B cell (primary cell): ENCODE measurements around the gene LRRC45. TPM values are rescaled to one million over a fixed set of nuclear protein-coding genes. Genes with fewer than 3 reads are reported as not detected.

Experiments used
- ATAC-seq: fragments of 200-7000 bp; cut with Tn5 transposase; one replicate; pipeline ENCODE4 v1.10.0; 2021; ENCODE audit warnings: low read depth, mild to moderate bottlenecking, moderate number of reproducible peaks, moderate library complexity
- CTCF ChIA-PET: fragments of 350-600 bp; sonication (Branson Sonifier 250); formaldehyde crosslinking; loops from one replicate; lab custom pipeline; 2021; ENCODE audit warnings: antibody characterized with exemption, inconsistent platforms; lab: Charles Lee
- POLR2A ChIA-PET: fragments of 350-600 bp; sonication (Branson Sonifier 250); formaldehyde crosslinking; loops from one replicate; lab custom pipeline; 2021; ENCODE audit warnings: antibody characterized with exemption; lab: Charles Lee
- DNase-seq: peaks from one replicate; pipeline ENCODE4 v3.0.0; 2013
- H2AFZ ChIP-seq: 2 replicates; pipeline ENCODE4 v1.6.1; 2012; ENCODE audit warnings: mild to moderate bottlenecking, low read depth, low read length; ENCODE audit not compliant: insufficient read depth, poor library complexity, severe bottlenecking
- H3K27ac ChIP-seq, 2 donors: 1 replicate in 1 of 2; 2 replicates in 1 of 2; pipeline ENCODE4 v1.5.1; 2012 to 2013; ENCODE audit warnings: low read length in 2 of 2, mild to moderate bottlenecking in 2 of 2, moderate library complexity in 1 of 2
- H3K27me3 ChIP-seq, 4 experiments: fragments of 200-600 bp in 1 of 4; sonication (generic) in 1 of 4; replicated peaks in 1 of 4; 1 replicate in 2 of 4; 2 replicates in 2 of 4; pipeline versions ENCODE4 v1.6.1 to v1.7.0; 2013 to 2016; ENCODE audit warnings: low read length in 3 of 4, mild to moderate bottlenecking in 2 of 4, mixed read lengths in 1 of 4, moderate library complexity in 1 of 4; ENCODE audit not compliant: insufficient read depth in 4 of 4, control insufficient read depth in 3 of 4; ENCODE audit errors: control extremely low read depth in 1 of 4
- H3K36me3 ChIP-seq, 2 experiments: replicated peaks in 1 of 2; 1 replicate in 1 of 2; 2 replicates in 1 of 2; pipeline versions ENCODE4 v1.6.1 to v1.7.1; 2013; ENCODE audit warnings: low read length in 1 of 2; ENCODE audit not compliant: insufficient read depth in 2 of 2, control insufficient read depth in 1 of 2; ENCODE audit errors: control extremely low read depth in 1 of 2, extremely low read depth in 1 of 2
- H3K4me1 ChIP-seq, 2 donors: fragments of 200-600 bp in 1 of 2; sonication (generic) in 1 of 2; 1 replicate in 1 of 2; 2 replicates in 1 of 2; pipeline versions ENCODE4 v1.5.1 to v1.6.1; 2013 to 2017; ENCODE audit warnings: low read length in 2 of 2; ENCODE audit not compliant: control insufficient read depth in 2 of 2, insufficient read depth in 2 of 2
- H3K4me2 ChIP-seq: replicated peaks from 2 replicates; pipeline ENCODE3; 2012; ENCODE audit warnings: mild to moderate bottlenecking, low read depth, low read length; ENCODE audit not compliant: poor library complexity, severe bottlenecking
- H3K4me3 ChIP-seq, 5 experiments: fragments of 200-600 bp in 1 of 5; sonication (generic) in 1 of 5; 1 replicate in 3 of 5; 2 replicates in 2 of 5; pipeline versions ENCODE4 v1.5.1 to v1.7.0; 2011 to 2016; ENCODE audit warnings: low read length in 4 of 5, mild to moderate bottlenecking in 4 of 5, low read depth in 2 of 5, control low read depth in 1 of 5, moderate library complexity in 1 of 5; ENCODE audit not compliant: insufficient read depth in 1 of 5; ENCODE audit errors: control extremely low read depth in 1 of 5, extremely low read depth in 1 of 5
- H3K79me2 ChIP-seq: fragments of 200-600 bp; sonication (generic); one replicate; pipeline ENCODE4 v1.6.0; 2016; ENCODE audit warnings: low read length; ENCODE audit not compliant: control insufficient read depth, insufficient read depth
- H3K9ac ChIP-seq: fragments of 200-600 bp; sonication (generic); 2 replicates; pipeline ENCODE4 v1.6.1; 2017; ENCODE audit warnings: mild to moderate bottlenecking, low read length, moderate library complexity
- H3K9me3 ChIP-seq, 3 donors: one replicate each; pipeline versions ENCODE4 v1.6.1 to v1.7.1; 2013; ENCODE audit warnings: low read length in 2 of 3; ENCODE audit not compliant: control insufficient read depth in 2 of 3, insufficient read depth in 1 of 3; ENCODE audit errors: control extremely low read depth in 1 of 3
- H4K20me1 ChIP-seq: 2 replicates; pipeline ENCODE4 v1.6.0; 2012; ENCODE audit warnings: mild to moderate bottlenecking, low read length; ENCODE audit not compliant: insufficient read depth, control insufficient read depth, poor library complexity, severe bottlenecking
- H3K27ac Mint-ChIP-seq: one replicate; pipeline ENCODE4 v1.8.0; 2021; ENCODE audit warnings: mixed read lengths
- H3K27me3 Mint-ChIP-seq: one replicate; pipeline ENCODE4 v1.8.0; 2021; ENCODE audit warnings: mixed read lengths
- H3K4me1 Mint-ChIP-seq: one replicate; pipeline ENCODE4 v1.8.0; 2021; ENCODE audit warnings: mixed read lengths
- H3K4me3 Mint-ChIP-seq: one replicate; pipeline ENCODE4 v1.8.0; 2021; ENCODE audit warnings: mixed read lengths
- H3K9me3 Mint-ChIP-seq: one replicate; pipeline ENCODE4 v1.8.0; 2022; ENCODE audit warnings: mixed read lengths; ENCODE audit not compliant: insufficient read depth
- EZH2 ChIP-seq: IDR thresholded peaks from 2 replicates; pipeline ENCODE4 v1.6.1; 2012; ENCODE audit warnings: borderline replicate concordance, low read depth, mild to moderate bottlenecking, moderate library complexity, low read length; ENCODE audit not compliant: insufficient read depth, poor library complexity, severe bottlenecking
- WGBS: methylation state at CpG from one replicate; pipeline ENCODE4 v1.1.5; 2013; ENCODE audit warnings: missing lambda C conversion rate; ENCODE audit not compliant: insufficient coverage; 5-methylcytosine and 5-hydroxymethylcytosine counted together
- intact Hi-C: fragments of 100-400 bp; cut with micrococcal nuclease; formaldehyde crosslinking; loops from one replicate; pipeline ENCODE4 v1.10.0; 2022
- polyA plus RNA-seq: library from polyadenylated mRNA; depleted of rRNA; stranded (reverse); fragments of >200 nt; gene quantifications from 2 replicates; pipeline ENCODE4 v1.2.3, GENCODE V29; 2012
- total RNA-seq, 2 donors: library from RNA; stranded (reverse); fragments of 120-200 nt in 1 of 2; gene quantifications; 1 replicate in 1 of 2; 2 replicates in 1 of 2; pipeline versions ENCODE4 v1.2.3 to v1.2.4, GENCODE V29; 2013 to 2022
- TF ChIP-seq, protein P1 (sequence below): fragments of 200-600 bp; IDR thresholded peaks from one replicate; pipeline ENCODE4 v1.8.0; 2022; ENCODE audit warnings: antibody characterized with exemption, mild to moderate bottlenecking

Gene LRRC45
- total and polyA plus RNA-seq, 2 donors (not counting 1 experiment from before 2014, with no cell fraction given), result 19.4 to 19.6 TPM

DNA sequence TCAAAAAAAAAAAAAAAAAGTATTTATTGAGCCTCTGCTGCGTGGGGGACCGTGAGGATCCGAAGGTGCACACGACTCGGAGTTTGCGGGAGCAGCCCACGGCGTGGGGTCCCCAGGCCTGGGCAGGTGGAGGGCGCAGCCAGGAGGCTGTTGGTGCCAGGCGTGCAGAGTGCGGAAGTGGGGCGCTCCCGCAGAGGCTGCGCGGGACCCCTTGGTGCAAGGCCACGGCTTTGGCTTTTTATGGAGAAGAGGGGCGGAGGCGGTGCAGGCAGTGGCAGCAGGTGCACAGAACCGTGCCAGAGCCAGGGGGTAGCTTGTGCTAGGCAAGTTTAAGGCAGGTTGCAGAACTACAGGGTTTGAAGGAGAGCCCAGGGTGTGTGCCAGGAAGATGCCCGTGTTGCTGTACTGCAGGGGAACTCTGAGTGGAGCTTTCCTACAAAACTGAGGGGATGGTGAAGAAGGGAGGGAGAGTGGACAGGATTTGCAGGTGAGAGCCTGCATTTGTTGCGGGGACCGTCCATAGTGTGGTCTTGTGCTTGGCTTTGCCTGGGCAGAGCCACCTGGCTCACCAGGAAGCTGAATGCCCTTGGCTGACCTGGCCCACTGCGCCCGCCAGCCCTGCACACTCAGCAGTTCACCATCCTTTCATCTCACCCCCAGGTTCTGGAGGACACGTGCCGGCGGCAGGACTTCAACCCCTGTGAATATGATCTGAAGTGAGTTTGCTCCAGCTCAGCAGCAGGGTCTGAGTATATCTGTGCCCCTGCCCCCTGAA, 44.4 kb upstream of the LRRC45 start:
- TF ChIP-seq, protein P1, sequence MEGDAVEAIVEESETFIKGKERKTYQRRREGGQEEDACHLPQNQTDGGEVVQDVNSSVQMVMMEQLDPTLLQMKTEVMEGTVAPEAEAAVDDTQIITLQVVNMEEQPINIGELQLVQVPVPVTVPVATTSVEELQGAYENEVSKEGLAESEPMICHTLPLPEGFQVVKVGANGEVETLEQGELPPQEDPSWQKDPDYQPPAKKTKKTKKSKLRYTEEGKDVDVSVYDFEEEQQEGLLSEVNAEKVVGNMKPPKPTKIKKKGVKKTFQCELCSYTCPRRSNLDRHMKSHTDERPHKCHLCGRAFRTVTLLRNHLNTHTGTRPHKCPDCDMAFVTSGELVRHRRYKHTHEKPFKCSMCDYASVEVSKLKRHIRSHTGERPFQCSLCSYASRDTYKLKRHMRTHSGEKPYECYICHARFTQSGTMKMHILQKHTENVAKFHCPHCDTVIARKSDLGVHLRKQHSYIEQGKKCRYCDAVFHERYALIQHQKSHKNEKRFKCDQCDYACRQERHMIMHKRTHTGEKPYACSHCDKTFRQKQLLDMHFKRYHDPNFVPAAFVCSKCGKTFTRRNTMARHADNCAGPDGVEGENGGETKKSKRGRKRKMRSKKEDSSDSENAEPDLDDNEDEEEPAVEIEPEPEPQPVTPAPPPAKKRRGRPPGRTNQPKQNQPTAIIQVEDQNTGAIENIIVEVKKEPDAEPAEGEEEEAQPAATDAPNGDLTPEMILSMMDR, result no peak
- TF ChIP-seq EZH2, result no peak
- POLR2A ChIA-PET, result interaction anchor here (0.5 to 3.9 kb wide), 5 partner anchors 11 to 312 kb away, joined by 3 to 28 read pairs (median 3); partner anchors contain the start of genes CENPX, DCXR and LRRC45
- Histone ChIP-seq H4K20me1 (peaks cover 7% of the 10 kb centered on the region), H3K4me1 (peaks cover 25 to 32% of the 10 kb centered on the region in 2 donors), H3K4me2 (peak overlapping the region; percentile 99), H3K79me2 (peaks cover 26% of the 10 kb centered on the region), H3K9ac (no peak overlapping the region), H3K27ac (no peak overlapping the region), H3K36me3 (no peaks in the 10 kb centered on the region), H3K9me3 (peaks cover 0 to 5% (median 0%) of the 10 kb centered on the region in 3 donors), H2AFZ (no peak overlapping the region), H3K4me3 (peak overlapping the region in 2 of 5 experiments; percentile 77 to 96), H3K27me3 (no peaks in the 10 kb centered on the region)
- WGBS, result 97% methylated on average over 16 of the region's 27 CpGs
- Mint-ChIP-seq H3K27me3 (peaks cover 3% of the 10 kb centered on the region), H3K4me1 (peaks cover 33% of the 10 kb centered on the region), H3K4me3 (peak overlapping the region; percentile 80), H3K27ac (peak overlapping the region; percentile 79), H3K9me3 (no peaks in the 10 kb centered on the region)
- no peak for ATAC-seq
- CTCF ChIA-PET, result interaction anchor here (0.6 to 1.5 kb wide), 3 partner anchors 19 to 127 kb away, joined by 3 to 6 read pairs (median 3); partner anchors contain the start of gene NOTUM
- intact Hi-C loops, result no loop called here
- DNase-seq, result no peak

DNA sequence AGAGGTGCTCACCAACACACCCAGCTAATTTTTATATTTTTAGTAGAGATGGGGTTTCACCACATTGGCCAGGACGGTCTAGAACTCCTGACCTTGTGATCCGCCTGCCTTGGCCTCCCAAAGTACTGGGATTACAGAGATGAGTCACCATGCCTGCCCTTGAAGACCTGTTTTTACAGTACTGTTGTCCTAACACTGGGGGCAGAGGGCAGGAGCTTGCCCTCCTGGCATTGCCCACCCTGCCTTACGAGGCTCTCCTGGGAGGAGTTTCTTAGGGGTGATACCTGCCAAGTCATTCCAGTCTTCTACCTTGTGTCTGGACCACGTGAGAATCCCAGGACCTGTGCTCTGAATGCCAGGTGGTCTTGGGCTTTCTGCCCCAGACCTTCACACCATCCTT, 43.0 kb upstream of the LRRC45 start:
- 93% methylated on average over 3 of the region's 4 CpGs for whole genome bisulfite sequencing
- no peaks in the 10 kb centered on the region for H3K9me3 Mint-ChIP-seq
- ChIA-PET CTCF (no interaction called here), POLR2A (interaction anchor here (1.1 kb wide), 1 partner anchor 85 kb away, joined by 4 read pairs; no protein-coding TSS in a partner anchor)
- peak overlapping the region; percentile 16 for H3K4me3 Mint-ChIP-seq
- TF ChIP-seq, protein P1, result no peak
- no peak for TF ChIP-seq EZH2
- peaks cover under 1% of the 10 kb centered on the region for H3K27me3 Mint-ChIP-seq
- Histone ChIP-seq H4K20me1 (peaks cover 12% of the 10 kb centered on the region), H3K4me3 (no peak overlapping the region), H3K36me3 (peaks cover 0 to 9% of the 10 kb centered on the region in 2 experiments), H3K4me1 (peaks cover 25 to 36% of the 10 kb centered on the region in 2 donors), H3K4me2 (no peak overlapping the region), H3K79me2 (peaks cover 37% of the 10 kb centered on the region), H3K9me3 (peaks cover 0 to 7% (median 0%) of the 10 kb centered on the region in 3 donors), H3K27me3 (no peaks in the 10 kb centered on the region), H3K27ac (no peak overlapping the region), H3K9ac (no peak overlapping the region), H2AFZ (no peak overlapping the region)
- ATAC-seq (no peak), DNase-seq (no peak)
- intact Hi-C loops, result no loop called here
- H3K27ac Mint-ChIP-seq, result peak overlapping the region; percentile 20
- H3K4me1 Mint-ChIP-seq, result peaks cover 36% of the 10 kb centered on the region
